K562 (cell line): Measurements from ENCODE around the gene CCNL1. TPM values are rescaled to one million over a fixed set of nuclear protein-coding genes. Genes with fewer than 3 reads are reported as not detected.
A peak's percentile ranks its signal among the peaks of the same experiment; 100 is the strongest.

Source experiments
- ATF1 ChIP-seq, 2 experiments: fragments of 450-650 bp in 1 of 2; IDR thresholded peaks; 2 replicates each; pipeline ENCODE4 v1.6.1; 2016; ENCODE audit warnings: missing compliant biosample characterization in 1 of 2, missing genetic modification characterization in 1 of 2
- ATF4 ChIP-seq: fragments of 450-650 bp; formaldehyde crosslinking; IDR thresholded peaks from 2 replicates; pipeline ENCODE4 v1.4.0; 2022; ENCODE audit warnings: mild to moderate bottlenecking, moderate library complexity
- C11orf30 ChIP-seq: fragments of 450-650 bp; IDR thresholded peaks from 2 replicates; pipeline ENCODE4 v1.6.1; 2016; ENCODE audit warnings: low read depth, mild to moderate bottlenecking
- CEBPB ChIP-seq: fragments of 450-650 bp; IDR thresholded peaks from 2 replicates; pipeline ENCODE4 v1.6.1; 2016; ENCODE audit warnings: missing genetic modification characterization, missing compliant biosample characterization
- E2F4 ChIP-seq: sonication (generic); formaldehyde crosslinking; IDR thresholded peaks from 2 replicates; pipeline ENCODE4 v1.8.0; 2022; ENCODE audit warnings: mild to moderate bottlenecking, low read depth, missing genetic modification reagents
- FOXA3 ChIP-seq, 2 experiments: fragments of 450-650 bp in 1 of 2; sonication (generic) in 1 of 2; formaldehyde crosslinking; IDR thresholded peaks in 1 of 2; conservative IDR thresholded peaks in 1 of 2; 2 replicates each; pipeline versions ENCODE4 v1.4.0 to v1.8.0; 2020 to 2022; ENCODE audit warnings: mild to moderate bottlenecking in 2 of 2, missing genetic modification reagents in 1 of 2
- HDAC3 ChIP-seq: fragments of 450-650 bp; IDR thresholded peaks from 2 replicates; pipeline ENCODE4 v1.6.1; 2018; ENCODE audit warnings: borderline replicate concordance, mild to moderate bottlenecking, moderate library complexity; ENCODE audit not compliant: partially characterized antibody
- HINFP ChIP-seq: fragments of 450-650 bp; conservative IDR thresholded peaks from 2 replicates; pipeline ENCODE4 v1.6.1; 2016; ENCODE audit warnings: missing genetic modification characterization, low read depth, mild to moderate bottlenecking, control low read depth, missing compliant biosample characterization
- HMGN3 ChIP-seq: IDR thresholded peaks from 2 replicates; pipeline ENCODE4 v1.6.1; 2011; ENCODE audit warnings: borderline replicate concordance, low read depth, mild to moderate bottlenecking, mixed read lengths, low read length; ENCODE audit not compliant: insufficient read length; ENCODE audit errors: extremely low read depth
- MEIS2 ChIP-seq: fragments of 450-650 bp; IDR thresholded peaks from 2 replicates; pipeline ENCODE4 v1.6.1; 2014; ENCODE audit warnings: mild to moderate bottlenecking; ENCODE audit not compliant: partially characterized antibody
- SMARCB1 ChIP-seq: IDR thresholded peaks from 2 replicates; pipeline ENCODE4 v1.6.1; 2011; ENCODE audit warnings: improper control_type of control experiment, low read depth; ENCODE audit not compliant: insufficient read length
- SMARCC2 ChIP-seq: fragments of 450-650 bp; IDR thresholded peaks from 2 replicates; pipeline ENCODE4 v1.6.1; 2017; ENCODE audit warnings: antibody characterized with exemption, moderate library complexity, mild to moderate bottlenecking, low read depth
- SRF ChIP-seq, 2 experiments: fragments of 250-450, 450-650 bp in 1 of 2; sonication (Bioruptor Pico) in 1 of 2; sonication (generic) in 1 of 2; formaldehyde crosslinking; IDR thresholded peaks; 2 replicates each; pipeline versions ENCODE4 v1.5.0 to v1.5.1; 2020 to 2022; ENCODE audit warnings: mild to moderate bottlenecking in 1 of 2, missing genetic modification reagents in 1 of 2
- TEAD1 ChIP-seq, 2 experiments: fragments of 450-650 bp in 1 of 2; sonication (generic) in 1 of 2; formaldehyde crosslinking; IDR thresholded peaks; 2 replicates each; pipeline versions ENCODE4 v1.4.0 to v1.8.0; 2020 to 2022; ENCODE audit warnings: mild to moderate bottlenecking in 2 of 2, missing genetic modification reagents in 1 of 2
- TEAD4 ChIP-seq, 2 experiments: sonication (generic) in 1 of 2; formaldehyde crosslinking in 1 of 2; IDR thresholded peaks; 2 replicates each; pipeline versions ENCODE4 v1.6.1 to v1.8.0; 2012 to 2022; ENCODE audit warnings: borderline replicate concordance in 1 of 2, inconsistent platforms in 1 of 2, low read length in 1 of 2, mild to moderate bottlenecking in 1 of 2, missing genetic modification reagents in 1 of 2
- ZEB2 ChIP-seq: fragments of 450-650 bp; IDR thresholded peaks from 2 replicates; pipeline ENCODE4 v1.6.1; 2016
- ZKSCAN3 ChIP-seq: fragments of 250-450 bp; sonication (Bioruptor Pico); IDR thresholded peaks from 2 replicates; pipeline ENCODE4 v1.4.0; 2020
- ZKSCAN8 ChIP-seq: fragments of 200-800 bp; sonication (Bioruptor generic); IDR thresholded peaks from 2 replicates; pipeline ENCODE4 v1.6.1; 2016; ENCODE audit warnings: missing genetic modification characterization, missing compliant biosample characterization
- ZNF165 ChIP-seq: fragments of 250-450 bp; sonication (Bioruptor Pico); IDR thresholded peaks from 2 replicates; pipeline ENCODE4 v1.4.0; 2020; ENCODE audit warnings: borderline replicate concordance
- ZZZ3 ChIP-seq: fragments of 450-650 bp; IDR thresholded peaks from 2 replicates; pipeline ENCODE4 v1.6.1; 2016; ENCODE audit warnings: antibody characterized with exemption, mild to moderate bottlenecking, moderate library complexity
- polyA plus RNA-seq, 8 experiments: library from polyadenylated mRNA; depleted of rRNA in 4 of 8; stranded (reverse) in 5 of 8; unstranded in 3 of 8; fragments of >200 nt; fragmentation: Nextera tagmentation in 2 of 8; fragmentation: Illumina TruSeq in 1 of 8; extraction: Ambion mirVana in 2 of 8; extraction: Trizol in 1 of 8; gene quantifications; 2 replicates each; pipeline versions ENCODE4 v1.2.1 to v1.2.3, GENCODE V29; 2011 to 2014; ENCODE audit warnings: inconsistent platforms in 1 of 8, missing spikeins in 1 of 8
- total RNA-seq, 7 experiments: library from RNA; depleted of rRNA in 6 of 7; stranded (reverse); fragments of >200 nt in 6 of 7; fragmentation: Illumina TruSeq in 2 of 7; extraction: Trizol in 2 of 7; gene quantifications; 2 replicates each; pipeline versions ENCODE4 v1.2.1 to v1.2.3, GENCODE V29; 2011 to 2021; ENCODE audit warnings: low replicate concordance in 1 of 7
- TF ChIP-seq, protein P1 (sequence below): fragments of 250-450 bp; sonication (Bioruptor Pico); IDR thresholded peaks from 2 replicates; pipeline ENCODE4 v1.5.0; 2021
- TF ChIP-seq, protein P2 (sequence below): fragments of 450-650 bp; IDR thresholded peaks from 2 replicates; pipeline ENCODE4 v1.6.1; 2016; ENCODE audit warnings: antibody characterized with exemption

Gene CCNL1
- total and polyA plus RNA-seq, 9 of the 15 experiments (the other 6 are each of a cell fraction or from before 2014, with no cell fraction given) = 16.1 to 186 (median 132) TPM

GRCh38 chr3:157190380-157190872 is 30.5 kb upstream of the CCNL1 start (continued):
- TF ChIP-seq, protein P1, sequence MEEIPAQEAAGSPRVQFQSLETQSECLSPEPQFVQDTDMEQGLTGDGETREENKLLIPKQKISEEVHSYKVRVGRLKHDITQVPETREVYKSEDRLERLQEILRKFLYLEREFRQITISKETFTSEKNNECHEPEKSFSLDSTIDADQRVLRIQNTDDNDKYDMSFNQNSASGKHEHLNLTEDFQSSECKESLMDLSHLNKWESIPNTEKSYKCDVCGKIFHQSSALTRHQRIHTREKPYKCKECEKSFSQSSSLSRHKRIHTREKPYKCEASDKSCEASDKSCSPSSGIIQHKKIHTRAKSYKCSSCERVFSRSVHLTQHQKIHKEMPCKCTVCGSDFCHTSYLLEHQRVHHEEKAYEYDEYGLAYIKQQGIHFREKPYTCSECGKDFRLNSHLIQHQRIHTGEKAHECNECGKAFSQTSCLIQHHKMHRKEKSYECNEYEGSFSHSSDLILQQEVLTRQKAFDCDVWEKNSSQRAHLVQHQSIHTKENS = no peak
- no peak for TF ChIP-seq HDAC3
- TF ChIP-seq FOXA3 (CRISPR knock-in tag; conservative IDR thresholded peaks at IDR 0.05 in 1 of 2, IDR thresholded peaks at IDR 0.05 in 1 of 2) = peak in 1 of 2 experiments; percentile 84; a peak in 2 of 4 replicates
- no peak for TF ChIP-seq ZKSCAN3 (CRISPR knock-in tag)
- TF ChIP-seq CEBPB (tag) = peak; percentile 53
- TF ChIP-seq SMARCB1 = no peak
- TF ChIP-seq SRF (CRISPR knock-in tag; IDR thresholded peaks at IDR 0.05) = no peak
- TF ChIP-seq HINFP (tag) = no peak
- TF ChIP-seq TEAD4 (IDR thresholded peaks at IDR 0.05; ENCODE audit: low read length) = peak; percentile 80
- no peak for TF ChIP-seq TEAD4 (CRISPR knock-in tag; IDR thresholded peaks at IDR 0.05; ENCODE audit: borderline replicate concordance)
- 0 out of 2 replicates have a peak, but pooled peaks have one; percentile 55 for TF ChIP-seq ZEB2
- no peak for TF ChIP-seq ZZZ3
- TF ChIP-seq SMARCC2 = peak; percentile 70; the same call in 1 of the 2 replicates
- peak; percentile 59 for TF ChIP-seq C11orf30
- peak in 1 of 2 experiments; percentile 86; a peak in 2 of 4 replicates for TF ChIP-seq TEAD1 (CRISPR knock-in tag; IDR thresholded peaks at IDR 0.05)
- TF ChIP-seq ZNF165 = no peak
- no peak for TF ChIP-seq ATF1 (CRISPR knock-in tag; IDR thresholded peaks at IDR 0.05)
- no peak for TF ChIP-seq ATF1 (tag; IDR thresholded peaks at IDR 0.05)
- TF ChIP-seq E2F4 (CRISPR knock-in tag) = no peak
- TF ChIP-seq MEIS2 = peak; percentile 26
- TF ChIP-seq, protein P2, sequence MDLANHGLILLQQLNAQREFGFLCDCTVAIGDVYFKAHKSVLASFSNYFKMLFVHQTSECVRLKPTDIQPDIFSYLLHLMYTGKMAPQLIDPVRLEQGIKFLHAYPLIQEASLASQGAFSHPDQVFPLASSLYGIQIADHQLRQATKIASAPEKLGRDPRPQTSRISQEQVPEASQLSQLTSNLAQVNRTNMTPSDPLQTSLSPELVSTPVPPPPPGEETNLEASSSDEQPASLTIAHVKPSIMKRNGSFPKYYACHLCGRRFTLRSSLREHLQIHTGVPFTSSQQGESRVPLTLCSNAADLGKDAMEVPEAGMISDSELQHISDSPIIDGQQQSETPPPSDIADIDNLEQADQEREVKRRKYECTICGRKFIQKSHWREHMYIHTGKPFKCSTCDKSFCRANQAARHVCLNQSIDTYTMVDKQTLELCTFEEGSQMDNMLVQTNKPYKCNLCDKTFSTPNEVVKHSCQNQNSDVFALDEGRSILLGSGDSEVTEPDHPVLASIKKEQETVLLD = no peak
- peak; percentile 11 for TF ChIP-seq HMGN3
- TF ChIP-seq ZKSCAN8 = peak; percentile 63; the same call in 1 of the 2 replicates
- TF ChIP-seq ATF4 = 0 out of 2 replicates have a peak, but pooled peaks have one; percentile 34
